ENCODE results near the gene SIPA1L3.
"Not testable (repeated sequence)": the region's sequence is repeated elsewhere in the genome, so short reads cannot be mapped to it uniquely, and the experiment has no call there.

Gene SIPA1L3

GRCh38 chr19:38223617-38224013 lies 316.6 kb downstream of the SIPA1L3 start:
- FAIRE-seq (no peak), DNase-seq (ENCODE audit: insufficient read length, low spot score) (no peak)

- FAIRE-seq (peak; percentile 98), DNase-seq (ENCODE audit: insufficient read length, low spot score) (peak; percentile 96)
Observed at GRCh38 chr19:38224014-38224862, 317.2 kb downstream of the SIPA1L3 start, which contains the start of gene DPF1. Gene DPF1 (minus strand): TSS chr19:38224222. CDS start chr19:38224142, 80 bp downstream.

- FAIRE-seq; DNase-seq (ENCODE audit: insufficient read length, low spot score): not testable (repeated sequence)
Observed at GRCh38 chr19:38224863-38225218, 317.8 kb downstream of the SIPA1L3 start.

GRCh38 chr19:38227287-38228004 lies 320.4 kb downstream of the SIPA1L3 start:
- DNase-seq (ENCODE audit: insufficient read length, low spot score), result no peak
- FAIRE-seq, result no peak

GRCh38 chr19:38228005-38228377 lies 321.0 kb downstream of the SIPA1L3 start:
- FAIRE-seq (no peak), DNase-seq (ENCODE audit: insufficient read length, low spot score) (no peak)

- FAIRE-seq (no peak), DNase-seq (ENCODE audit: insufficient read length, low spot score) (no peak)
Observed at GRCh38 chr19:38228491-38229439, 321.8 kb downstream of the SIPA1L3 start.

- peak; percentile 95 for FAIRE-seq
- DNase-seq (ENCODE audit: insufficient read length, low spot score), result peak; percentile 93
Observed at GRCh38 chr19:38229585-38230073, 322.6 kb downstream of the SIPA1L3 start.

- not testable (repeated sequence) for DNase-seq (ENCODE audit: insufficient read length, low spot score); FAIRE-seq
Observed at GRCh38 chr19:38230506-38231133, 323.6 kb downstream of the SIPA1L3 start.

GRCh38 chr19:38231918-38232317 lies 324.9 kb downstream of the SIPA1L3 start:
- FAIRE-seq (no peak), DNase-seq (ENCODE audit: insufficient read length, low spot score) (no peak)

- no peak for FAIRE-seq
- peak; percentile 79 for DNase-seq (ENCODE audit: insufficient read length, low spot score)
Observed at GRCh38 chr19:38233740-38234251, 326.8 kb downstream of the SIPA1L3 start.

GRCh38 chr19:38234615-38235014 lies 327.6 kb downstream of the SIPA1L3 start:
- DNase-seq (ENCODE audit: insufficient read length, low spot score), result no peak
- FAIRE-seq, result no peak

- no peak for FAIRE-seq
- no peak for DNase-seq (ENCODE audit: insufficient read length, low spot score)
Observed at GRCh38 chr19:38239816-38240215, 332.8 kb downstream of the SIPA1L3 start.

GRCh38 chr19:38243279-38243673 lies 336.3 kb downstream of the SIPA1L3 start:
- DNase-seq (ENCODE audit: insufficient read length, low spot score), result no peak
- no peak for FAIRE-seq

GRCh38 chr19:38245826-38246498 lies 339.0 kb downstream of the SIPA1L3 start:
- FAIRE-seq (no peak), DNase-seq (ENCODE audit: insufficient read length, low spot score) (no peak)

- no peak for FAIRE-seq
- DNase-seq (ENCODE audit: insufficient read length, low spot score), result no peak
Observed at GRCh38 chr19:38247126-38247525, 340.1 kb downstream of the SIPA1L3 start.

- DNase-seq (ENCODE audit: insufficient read length, low spot score) (no peak), FAIRE-seq (no peak)
Observed at GRCh38 chr19:38247734-38248268, 340.8 kb downstream of the SIPA1L3 start.

GRCh38 chr19:38248421-38248820 lies 341.4 kb downstream of the SIPA1L3 start:
- no peak for FAIRE-seq

GRCh38 chr19:38250428-38250820 lies 343.4 kb downstream of the SIPA1L3 start:
- DNase-seq (ENCODE audit: insufficient read length, low spot score), result no peak
- FAIRE-seq, result no peak

More at GRCh38 chr19:38248421-38248820, 341.4 kb downstream of the SIPA1L3 start:
- no peak for DNase-seq (ENCODE audit: insufficient read length, low spot score)
